ENCODE results near the gene ITGBL1. TPM values are rescaled to one million over a fixed set of nuclear protein-coding genes. Genes with fewer than 3 reads are reported as not detected.

The ITGBL1 gene
- total and polyA plus RNA-seq, 2 of the 8 experiments (the other 6 are each of a cell fraction or from before 2014, with no cell fraction given), result not detected

DNA sequence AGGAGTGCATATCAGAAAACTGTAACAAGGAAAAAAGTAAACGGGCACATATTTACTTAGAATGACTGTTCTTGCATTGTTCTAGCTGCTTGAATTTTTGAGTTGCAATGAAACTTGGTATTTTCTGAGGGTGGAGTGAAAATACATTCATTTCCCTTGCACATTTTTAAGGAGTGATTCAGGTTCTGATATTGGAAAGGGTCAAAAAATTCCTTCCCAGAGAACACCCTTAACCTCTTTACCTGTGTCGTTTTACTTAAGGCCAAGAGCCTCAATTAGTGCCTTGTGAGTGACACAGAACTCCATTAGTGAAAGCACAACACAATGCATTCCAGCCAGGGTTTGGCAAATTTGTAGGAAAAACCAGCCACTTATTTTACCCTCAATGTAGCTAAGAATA lies 2.3 kb downstream of the ITGBL1 start:
- Histone ChIP-seq H4K8ac (ENCODE audit: extremely low read depth, insufficient read depth, low read length) (no peak overlapping the region), H2BK20ac (ENCODE audit: low read length) (no peak overlapping the region), H3K79me2 (ENCODE audit: control insufficient read depth in 1 of 2, insufficient read depth in 2 of 2, low read length in 2 of 2) (no peaks in the 10 kb centered on the region), H3K4ac (replicated peaks; ENCODE audit: insufficient read length, low read depth, low read length) (no peak overlapping the region), H3K36me3 (ENCODE audit: control insufficient read depth in 2 of 4, insufficient read depth in 4 of 4, low read length in 3 of 4) (no peaks in the 10 kb centered on the region), H2AK5ac (ENCODE audit: low read depth, low read length) (no peak overlapping the region), H3K18ac (ENCODE audit: extremely low read depth, low read length) (no peak overlapping the region), H3K4me3 (ENCODE audit: extremely low read depth in 1 of 4, insufficient read depth in 2 of 4, low read depth in 3 of 4, low read length in 4 of 4) (no peak overlapping the region), H3K4me1 (replicated peaks in 1 of 4; ENCODE audit: control insufficient read depth in 3 of 4, insufficient read depth in 4 of 4, low read length in 3 of 4) (peaks cover 0 to 8% (median 1%) of the 10 kb centered on the region in 4 experiments; a peak in 1 of 7 replicates), H2BK15ac (ENCODE audit: low read length) (no peak overlapping the region), H3K79me1 (ENCODE audit: low read depth, low read length) (no peaks in the 10 kb centered on the region), H2BK120ac (replicated peaks; ENCODE audit: low read depth, low read length) (no peak overlapping the region), H3K56ac (replicated peaks; ENCODE audit: insufficient read length, low read depth, low read length) (no peak overlapping the region), H3K4me2 (ENCODE audit: insufficient read depth in 1 of 2, low read depth in 2 of 2, low read length in 2 of 2) (no peak overlapping the region), H2AFZ (ENCODE audit: low read length) (no peak overlapping the region), H2BK12ac (ENCODE audit: low read depth, low read length) (no peak overlapping the region), H3K27ac (ENCODE audit: low read depth, low read length) (no peak overlapping the region), H3K27me3 (replicated peaks in 1 of 4; ENCODE audit: control insufficient read depth in 3 of 4, extremely low read depth in 1 of 4, insufficient read depth in 3 of 4, low read length in 3 of 4) (no peaks in the 10 kb centered on the region), H3K9me3 (ENCODE audit: insufficient read depth in 2 of 2, low read depth in 1 of 2, low read length in 1 of 2) (no peaks in the 10 kb centered on the region), H3K14ac (ENCODE audit: insufficient read length) (no peak overlapping the region), H2BK5ac (ENCODE audit: low read depth, low read length) (no peak overlapping the region), H3K23me2 (ENCODE audit: low read depth, low read length) (no peaks in the 10 kb centered on the region), H4K5ac (ENCODE audit: insufficient read length, low read depth, low read length) (no peak overlapping the region), H4K91ac (replicated peaks; ENCODE audit: insufficient read length, low read length) (no peak overlapping the region), H4K20me1 (replicated peaks in 1 of 2; ENCODE audit: control insufficient read depth in 1 of 2, insufficient read depth in 2 of 2, low read length in 2 of 2) (no peaks in the 10 kb centered on the region), H3K23ac (ENCODE audit: insufficient read length) (no peak overlapping the region), H3K9ac (replicated peaks in 1 of 4; ENCODE audit: extremely low read depth in 1 of 4, low read depth in 3 of 4, low read length in 3 of 4) (no peak overlapping the region)
- CTCF ChIA-PET (ENCODE audit: partially characterized antibody), result interaction anchor here (0.6 to 1.1 kb wide), 4 partner anchors 17 to 234 kb away, joined by 3 to 5 read pairs (median 3); no protein-coding TSS in a partner anchor
- WGBS, 2 experiments (ENCODE audit: extremely low coverage in 1 of 2, insufficient coverage in 1 of 2, insufficient read length in 1 of 2, insufficient replicate concordance in 2 of 2, low coverage in 1 of 2, low lambda C conversion rate in 2 of 2, missing lambda C conversion rate in 1 of 2), result 89% methylated on average over 2 of the region's 2 CpGs; no CpG with 5 or more reads in 1 of the 2 experiments
- DNase-seq (ENCODE audit: low read depth in 1 of 2, low spot score in 2 of 2), result no peak
- no peak for FAIRE-seq
- POLR2A ChIA-PET (ENCODE audit: partially characterized antibody), result interaction anchor here (0.6 kb wide), 1 partner anchor 515 kb away, joined by 3 read pairs; no protein-coding TSS in a partner anchor
- TF ChIP-seq CREB1 (IDR thresholded peaks at IDR 0.05) (no peak), JUN (IDR thresholded peaks at IDR 0.05; ENCODE audit: low read depth, low read length) (no peak), NANOG (IDR thresholded peaks at IDR 0.05; ENCODE audit: insufficient read depth, low read depth, low read length, poor library complexity, severe bottlenecking) (no peak), CHD2 (IDR thresholded peaks at IDR 0.05; ENCODE audit: low read length) (no peak), RAD21 (IDR thresholded peaks at IDR 0.05 in 1 of 2, conservative IDR thresholded peaks at IDR 0.05 in 1 of 2; ENCODE audit: low read depth in 2 of 2, low read length in 2 of 2) (no peak), POU5F1 (IDR thresholded peaks at IDR 0.05; ENCODE audit: low read depth, low read length) (no peak), SRF (IDR thresholded peaks at IDR 0.05; ENCODE audit: low read depth, low read length) (no peak), RBBP5 (IDR thresholded peaks at IDR 0.05; ENCODE audit: borderline replicate concordance, low read depth, low read length) (no peak), EGR1 (IDR thresholded peaks at IDR 0.05; ENCODE audit: borderline replicate concordance, low read depth, low read length) (no peak), POLR2A (IDR thresholded peaks at IDR 0.05; ENCODE audit: control extremely low read depth in 1 of 2, low read depth in 2 of 2, low read length in 2 of 2) (no peak)
- TF ChIP-seq, protein P1, sequence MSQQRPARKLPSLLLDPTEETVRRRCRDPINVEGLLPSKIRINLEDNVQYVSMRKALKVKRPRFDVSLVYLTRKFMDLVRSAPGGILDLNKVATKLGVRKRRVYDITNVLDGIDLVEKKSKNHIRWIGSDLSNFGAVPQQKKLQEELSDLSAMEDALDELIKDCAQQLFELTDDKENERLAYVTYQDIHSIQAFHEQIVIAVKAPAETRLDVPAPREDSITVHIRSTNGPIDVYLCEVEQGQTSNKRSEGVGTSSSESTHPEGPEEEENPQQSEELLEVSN (IDR thresholded peaks at IDR 0.05), result no peak
- TF ChIP-seq, protein P2, sequence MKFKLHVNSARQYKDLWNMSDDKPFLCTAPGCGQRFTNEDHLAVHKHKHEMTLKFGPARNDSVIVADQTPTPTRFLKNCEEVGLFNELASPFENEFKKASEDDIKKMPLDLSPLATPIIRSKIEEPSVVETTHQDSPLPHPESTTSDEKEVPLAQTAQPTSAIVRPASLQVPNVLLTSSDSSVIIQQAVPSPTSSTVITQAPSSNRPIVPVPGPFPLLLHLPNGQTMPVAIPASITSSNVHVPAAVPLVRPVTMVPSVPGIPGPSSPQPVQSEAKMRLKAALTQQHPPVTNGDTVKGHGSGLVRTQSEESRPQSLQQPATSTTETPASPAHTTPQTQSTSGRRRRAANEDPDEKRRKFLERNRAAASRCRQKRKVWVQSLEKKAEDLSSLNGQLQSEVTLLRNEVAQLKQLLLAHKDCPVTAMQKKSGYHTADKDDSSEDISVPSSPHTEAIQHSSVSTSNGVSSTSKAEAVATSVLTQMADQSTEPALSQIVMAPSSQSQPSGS (IDR thresholded peaks at IDR 0.05; ENCODE audit: low read length), result no peak
